Stomach (tissue), 9 donors: ENCODE results near the gene ATP2B1. TPM values are rescaled to one million over a fixed set of nuclear protein-coding genes. Genes with fewer than 3 reads are reported as not detected.

Experiments used
- DNase-seq, 2 donors: peaks; one replicate each; pipeline versions ENCODE4 v3.0.0 to v3.0.0-alpha.2; 2013 to 2019
- H3K27ac ChIP-seq, 5 donors: fragments of 200-600 bp in 4 of 5; sonication (generic) in 4 of 5; one replicate each; pipeline ENCODE4 v1.5.1; 2013 to 2019; ENCODE audit warnings: mild to moderate bottlenecking in 1 of 5, moderate library complexity in 1 of 5
- H3K27me3 ChIP-seq, 3 donors: fragments of 200-600 bp; sonication (generic); one replicate each; pipeline ENCODE4 v1.5.1; 2017 to 2019; ENCODE audit warnings: mixed run types in 1 of 3
- H3K36me3 ChIP-seq, 4 donors: fragments of 200-600 bp; sonication (generic); 1 replicate in 3 of 4; 2 replicates in 1 of 4; pipeline ENCODE4 v1.5.1; 2016 to 2019
- H3K4me1 ChIP-seq, 4 donors: fragments of 200-600 bp; sonication (generic); one replicate each; pipeline ENCODE4 v1.5.1; 2016 to 2019
- H3K4me3 ChIP-seq, 4 donors: fragments of 200-600 bp; sonication (generic) in 3 of 4; one replicate each; pipeline ENCODE4 v1.5.1; 2016 to 2019; ENCODE audit warnings: mild to moderate bottlenecking in 1 of 4
- H3K9me3 ChIP-seq, 4 donors: fragments of 200-600 bp; sonication (generic); one replicate each; pipeline ENCODE4 v1.5.1; 2016 to 2019
- EP300 ChIP-seq: sonication (generic); formaldehyde crosslinking; IDR thresholded peaks from one replicate; pipeline ENCODE4 v1.6.1; 2017; ENCODE audit warnings: antibody characterized with exemption
- POLR2A ChIP-seq, 4 donors: fragments of 450-650 bp; IDR thresholded peaks; one replicate each; pipeline ENCODE4 v1.6.1; 2016; ENCODE audit warnings: antibody characterized with exemption in 4 of 4, control low read depth in 2 of 4, mild to moderate bottlenecking in 1 of 4, moderate library complexity in 1 of 4
- POLR2AphosphoS5 ChIP-seq, 3 donors: sonication (generic); formaldehyde crosslinking; IDR thresholded peaks; one replicate each; pipeline ENCODE4 v1.6.1; 2016; ENCODE audit warnings: antibody characterized with exemption in 3 of 3
- WGBS, 5 donors: extraction: QIAGEN DNeasy Blood & Tissue Kit in 3 of 5; methylation state at CpG; one replicate each; pipeline versions ENCODE4 v1.1.5 to v1.1.7; 2013 to 2018; 5-methylcytosine and 5-hydroxymethylcytosine counted together
- intact Hi-C: fragments of 100-400 bp; cut with DNase I; formaldehyde crosslinking; loops from one replicate; pipeline ENCODE4 v1.15.1; 2023; ENCODE audit warnings: low total_unique reads
- polyA plus RNA-seq, 3 donors: library from polyadenylated mRNA; stranded (reverse); fragments of 200-250 nt; gene quantifications; one replicate each; pipeline ENCODE4 v1.2.3, GENCODE V29; 2013
- total RNA-seq, 5 donors: library from RNA; depleted of rRNA; stranded (reverse); fragments of >200 nt; gene quantifications; one replicate each; pipeline versions ENCODE4 v1.1.0 to v1.2.3, GENCODE V29; 2014 to 2016
- TF ChIP-seq, protein P1 (sequence below), 7 experiments: fragments of 450-650 bp in 4 of 7; fragments of 200-600 bp in 3 of 7; sonication (generic) in 3 of 7; IDR thresholded peaks; one replicate each; pipeline ENCODE4 v1.5.1; 2016 to 2019; ENCODE audit warnings: antibody characterized with exemption in 7 of 7, control low read depth in 2 of 7, mild to moderate bottlenecking in 1 of 7
- donor health status: healthy with polysubstance abuse.
- donor health status: Bipolar disorder and iron deficiency.
- donor health status: healthy.

Gene ATP2B1
- total and polyA plus RNA-seq, 8 donors: 3.5 to 84.1 (median 18.6) TPM

DNA sequence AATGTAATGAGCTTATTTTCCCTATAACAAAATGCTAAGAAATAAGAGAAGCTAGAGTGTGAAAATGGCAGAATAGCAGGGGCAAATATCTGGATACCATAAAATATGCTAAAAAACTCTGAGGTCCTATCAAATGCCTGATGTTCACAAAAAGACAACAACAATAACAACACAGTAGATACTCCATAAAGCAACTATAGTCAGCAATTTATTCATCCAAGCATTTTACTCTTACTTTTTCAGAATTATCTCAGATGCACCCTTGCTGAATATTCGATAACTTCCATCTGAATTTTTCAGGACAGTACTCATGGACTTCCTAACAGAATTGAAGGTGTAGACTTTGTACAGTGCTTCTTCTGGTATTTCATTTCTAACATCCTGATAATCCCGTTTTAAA lies 88.9 kb downstream of the ATP2B1 start:
- Histone ChIP-seq H3K9me3 (no peaks in the 10 kb centered on the region), H3K4me1 (no peaks in the 10 kb centered on the region), H3K27me3 (no peaks in the 10 kb centered on the region), H3K36me3 (peaks cover 0 to 33% (median 22%) of the 10 kb centered on the region in 4 donors), H3K4me3 (no peak overlapping the region), H3K27ac (no peak overlapping the region)
- DNase-seq: no peak
- TF ChIP-seq POLR2A (IDR thresholded peaks at IDR 0.05) (no peak), POLR2AphosphoS5 (IDR thresholded peaks at IDR 0.05) (no peak), EP300 (no peak)
- TF ChIP-seq, protein P1, sequence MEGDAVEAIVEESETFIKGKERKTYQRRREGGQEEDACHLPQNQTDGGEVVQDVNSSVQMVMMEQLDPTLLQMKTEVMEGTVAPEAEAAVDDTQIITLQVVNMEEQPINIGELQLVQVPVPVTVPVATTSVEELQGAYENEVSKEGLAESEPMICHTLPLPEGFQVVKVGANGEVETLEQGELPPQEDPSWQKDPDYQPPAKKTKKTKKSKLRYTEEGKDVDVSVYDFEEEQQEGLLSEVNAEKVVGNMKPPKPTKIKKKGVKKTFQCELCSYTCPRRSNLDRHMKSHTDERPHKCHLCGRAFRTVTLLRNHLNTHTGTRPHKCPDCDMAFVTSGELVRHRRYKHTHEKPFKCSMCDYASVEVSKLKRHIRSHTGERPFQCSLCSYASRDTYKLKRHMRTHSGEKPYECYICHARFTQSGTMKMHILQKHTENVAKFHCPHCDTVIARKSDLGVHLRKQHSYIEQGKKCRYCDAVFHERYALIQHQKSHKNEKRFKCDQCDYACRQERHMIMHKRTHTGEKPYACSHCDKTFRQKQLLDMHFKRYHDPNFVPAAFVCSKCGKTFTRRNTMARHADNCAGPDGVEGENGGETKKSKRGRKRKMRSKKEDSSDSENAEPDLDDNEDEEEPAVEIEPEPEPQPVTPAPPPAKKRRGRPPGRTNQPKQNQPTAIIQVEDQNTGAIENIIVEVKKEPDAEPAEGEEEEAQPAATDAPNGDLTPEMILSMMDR (IDR thresholded peaks at IDR 0.05): no peak
- WGBS, 5 donors: 90 to 99% (median 98%) methylated on average over 2 of the region's 2 CpGs
- intact Hi-C loops: no loop called here

DNA sequence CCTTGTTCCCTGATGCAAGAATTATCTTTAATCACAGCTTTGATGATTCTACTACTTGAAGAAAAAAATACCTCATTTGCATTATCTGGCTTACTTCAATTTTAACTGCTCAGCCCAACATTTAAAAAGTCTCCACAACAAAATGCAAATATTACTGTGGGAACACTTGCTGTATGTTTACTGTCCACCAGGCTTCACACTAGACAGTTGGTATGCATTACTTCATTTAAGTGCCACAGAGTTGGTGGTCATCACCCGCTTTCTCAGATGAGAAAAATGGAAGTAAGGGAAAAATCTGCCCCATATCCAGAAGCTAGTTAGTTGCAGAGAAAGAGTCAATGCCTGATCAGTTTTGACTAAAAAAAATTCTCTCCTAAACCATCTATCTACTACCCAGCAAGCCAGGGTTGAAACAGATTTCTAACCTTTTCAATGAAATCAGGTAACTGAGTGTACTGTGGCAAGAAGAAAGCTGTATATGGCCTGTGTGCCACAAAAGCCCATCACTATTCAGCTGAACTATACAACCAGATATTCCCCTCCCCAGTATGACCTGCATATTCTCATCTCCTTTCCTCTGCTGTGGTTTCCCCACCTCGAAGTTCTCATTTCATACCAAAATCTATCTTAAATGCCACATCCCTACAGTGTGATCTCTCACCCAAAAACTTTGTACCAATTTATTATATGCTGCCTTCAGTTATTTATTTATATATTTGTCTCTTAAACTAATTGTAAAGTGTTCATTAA lies 90.3 kb downstream of the ATP2B1 start:
- Histone ChIP-seq H3K36me3 (peaks cover 0 to 35% (median 20%) of the 10 kb centered on the region in 4 donors), H3K4me1 (no peaks in the 10 kb centered on the region), H3K27ac (no peak overlapping the region), H3K9me3 (no peaks in the 10 kb centered on the region), H3K4me3 (no peak overlapping the region), H3K27me3 (no peaks in the 10 kb centered on the region)
- intact Hi-C loops: no loop called here
- no peak for DNase-seq
- 34 to 62% (median 40%) methylated on average over 2 of the region's 2 CpGs for WGBS, 5 donors
- TF ChIP-seq, protein P1 (IDR thresholded peaks at IDR 0.05): no peak
- TF ChIP-seq POLR2A (IDR thresholded peaks at IDR 0.05) (no peak), EP300 (no peak), POLR2AphosphoS5 (IDR thresholded peaks at IDR 0.05) (no peak)

DNA sequence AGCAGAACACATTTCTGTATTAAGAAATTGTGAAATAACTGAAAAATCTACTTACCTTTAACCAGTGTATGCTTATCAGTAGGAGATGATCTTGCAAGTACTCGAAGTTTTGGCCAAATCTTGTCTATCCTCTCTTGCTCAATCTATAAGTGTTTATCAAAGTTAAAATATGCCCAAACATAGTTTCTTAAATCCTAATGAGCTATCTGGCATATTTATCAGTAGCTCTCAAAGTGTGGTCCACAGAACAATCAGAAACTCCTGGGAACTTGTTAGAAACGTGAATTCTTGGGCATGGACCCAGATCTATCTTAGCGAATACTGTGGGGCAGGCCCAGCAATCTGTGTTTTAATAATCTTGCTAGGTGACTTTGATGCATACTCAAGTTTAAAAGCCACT lies 98.3 kb downstream of the ATP2B1 start:
- Histone ChIP-seq H3K27ac (no peak overlapping the region), H3K9me3 (no peaks in the 10 kb centered on the region), H3K27me3 (no peaks in the 10 kb centered on the region), H3K4me1 (no peaks in the 10 kb centered on the region), H3K36me3 (peaks cover 3 to 75% (median 54%) of the 10 kb centered on the region in 4 donors), H3K4me3 (no peak overlapping the region)
- DNase-seq: no peak
- intact Hi-C loops: no loop called here
- TF ChIP-seq POLR2AphosphoS5 (IDR thresholded peaks at IDR 0.05): no peak
- TF ChIP-seq, protein P1 (IDR thresholded peaks at IDR 0.05): no peak
- TF ChIP-seq EP300: no peak
- WGBS, 5 donors: 54 to 76% (median 68%) methylated on average over 3 of the region's 3 CpGs

DNA sequence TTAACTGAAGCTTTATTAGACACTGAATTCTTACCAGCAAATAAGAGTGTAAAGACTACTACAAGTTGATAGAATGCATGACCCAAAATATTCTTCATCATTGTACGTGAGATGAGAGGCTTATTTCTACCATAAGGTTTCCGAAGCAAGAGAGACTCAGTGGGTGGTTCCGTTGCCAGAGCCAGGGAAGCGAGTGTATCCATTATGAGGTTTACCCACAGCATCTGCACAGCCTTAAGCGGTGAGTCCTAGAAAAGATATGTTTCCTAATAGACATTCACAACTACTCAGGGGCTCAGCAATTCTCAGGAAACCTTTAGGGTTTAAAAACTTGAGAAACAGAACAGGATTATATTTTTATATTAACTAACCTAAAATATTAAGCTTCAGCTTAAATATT lies 105.0 kb downstream of the ATP2B1 start:
- H3K36me3 ChIP-seq: peaks cover 5 to 76% (median 72%) of the 10 kb centered on the region in 4 donors
- no peaks in the 10 kb centered on the region for H3K4me1 ChIP-seq
- no peaks in the 10 kb centered on the region for H3K27me3 ChIP-seq
- intact Hi-C loops: no loop called here
- no peak overlapping the region for H3K4me3 ChIP-seq
- no peak overlapping the region for H3K27ac ChIP-seq
- 96 to 98% (median 97%) methylated on average over 5 of the region's 5 CpGs for WGBS, 5 donors
- TF ChIP-seq EP300 (no peak), POLR2A (IDR thresholded peaks at IDR 0.05) (no peak), POLR2AphosphoS5 (IDR thresholded peaks at IDR 0.05) (no peak)
- TF ChIP-seq, protein P1 (IDR thresholded peaks at IDR 0.05): no peak
- no peak for DNase-seq
- H3K9me3 ChIP-seq: no peaks in the 10 kb centered on the region
